ENCODE results near the gene H2AZ2. TPM values are rescaled to one million over a fixed set of nuclear protein-coding genes. Genes with fewer than 3 reads are reported as not detected.
A peak's percentile ranks its signal among the peaks of the same experiment; 100 is the strongest.

Gene H2AZ2
- total RNA-seq, 4 donors from 2014 or later: 65.2 to 124 (median 99.8) TPM

GRCh38 chr7:44802418-44803025 lies 45.4 kb downstream of the H2AZ2 start:
- no peak overlapping the region for H3K27ac ChIP-seq
- H3K4me1 ChIP-seq: peaks cover 7 to 31% (median 17%) of the 10 kb centered on the region in 3 donors
- DNase-seq: no peak
- H3K9me3 ChIP-seq: no peaks in the 10 kb centered on the region
- 94 to 98% methylated on average over 5 of the region's 5 CpGs for WGBS, 2 donors
- H3K27me3 ChIP-seq: no peaks in the 10 kb centered on the region
- no peak for TF ChIP-seq POLR2A (IDR thresholded peaks at IDR 0.05)
- TF ChIP-seq CTCF (IDR thresholded peaks at IDR 0.05): no peak
- intact Hi-C loops (cut with DNase I): no loop called here
- no peak overlapping the region for H3K4me3 ChIP-seq
- peaks cover 28 to 72% (median 36%) of the 10 kb centered on the region in 3 donors for H3K36me3 ChIP-seq

GRCh38 chr7:44801890-44802289 lies 46.0 kb downstream of the H2AZ2 start:
- Histone ChIP-seq H3K4me3 (no peak overlapping the region), H3K27me3 (no peaks in the 10 kb centered on the region), H3K36me3 (peaks cover 28 to 72% (median 36%) of the 10 kb centered on the region in 3 donors), H3K9me3 (no peaks in the 10 kb centered on the region), H3K27ac (no peak overlapping the region), H3K4me1 (peaks cover 7 to 31% (median 17%) of the 10 kb centered on the region in 3 donors)
- DNase-seq: no peak
- 63 to 70% methylated on average over 4 to 5 of the region's 5 CpGs for WGBS, 2 donors
- intact Hi-C loops (cut with DNase I): no loop called here
- TF ChIP-seq POLR2A (IDR thresholded peaks at IDR 0.05) (no peak), CTCF (IDR thresholded peaks at IDR 0.05) (no peak)

- Histone ChIP-seq H3K36me3 (peaks cover 28 to 66% (median 36%) of the 10 kb centered on the region in 3 donors), H3K4me3 (no peak overlapping the region), H3K9me3 (no peaks in the 10 kb centered on the region), H3K4me1 (peaks cover 7 to 42% (median 17%) of the 10 kb centered on the region in 3 donors), H3K27ac (peak overlapping the region in 1 of 4 donors; percentile 96), H3K27me3 (no peaks in the 10 kb centered on the region)
- TF ChIP-seq CTCF (IDR thresholded peaks at IDR 0.05) (no peak), POLR2A (IDR thresholded peaks at IDR 0.05) (no peak)
- 69 to 71% methylated on average over 4 of the region's 4 CpGs for WGBS, 2 donors
- intact Hi-C loops (cut with DNase I): no loop called here
- no peak for DNase-seq
Measured at GRCh38 chr7:44799939-44800338, 47.9 kb downstream of the H2AZ2 start.

- WGBS, 2 donors: 3 to 5% methylated on average over 2 of the region's 2 CpGs
- intact Hi-C loops (cut with DNase I): no loop called here
- no peaks in the 10 kb centered on the region for H3K27me3 ChIP-seq
- H3K4me1 ChIP-seq: peaks cover 7 to 43% (median 17%) of the 10 kb centered on the region in 3 donors
- peaks cover 28 to 54% (median 32%) of the 10 kb centered on the region in 3 donors for H3K36me3 ChIP-seq
- DNase-seq: no peak
- H3K9me3 ChIP-seq: no peaks in the 10 kb centered on the region
- H3K27ac ChIP-seq: peak overlapping the region; percentile 95 to 99 (median 98)
- H3K4me3 ChIP-seq: peak overlapping the region; percentile 62 to 89 (median 74)
- no peak for TF ChIP-seq CTCF (IDR thresholded peaks at IDR 0.05)
- TF ChIP-seq POLR2A (IDR thresholded peaks at IDR 0.05): no peak
Measured at GRCh38 chr7:44798649-44799305, 49.1 kb downstream of the H2AZ2 start.
